Cardiac fibroblast (primary cell): ENCODE results near the gene TRAPPC2L.

Source experiments
- DNase-seq, 2 donors: peaks; one replicate each; pipeline versions ENCODE4 v3.0.0 to v3.0.0-alpha.2; 2010; ENCODE audit warnings: low read depth in 2 of 2
- H3K4me3 ChIP-seq, 2 donors: replicated peaks in 1 of 2; 1 replicate in 1 of 2; 2 replicates in 1 of 2; pipeline ENCODE4 v1.5.1; 2011; ENCODE audit warnings: low read depth in 2 of 2, low read length in 2 of 2, mild to moderate bottlenecking in 2 of 2, moderate library complexity in 1 of 2
- CTCF ChIP-seq: IDR thresholded peaks from one replicate; pipeline ENCODE4 v1.5.1; 2011; ENCODE audit warnings: low read depth, mild to moderate bottlenecking, low read length, inconsistent platforms

TRAPPC2L gene

GRCh38 chr16:88838566-88838965 lies 18.4 kb upstream of the TRAPPC2L start:
- TF ChIP-seq CTCF, result no peak
- H3K4me3 ChIP-seq, result no peak overlapping the region
- DNase-seq, result no peak

- H3K4me3 ChIP-seq, result no peak overlapping the region
- no peak for TF ChIP-seq CTCF
- no peak for DNase-seq
Observed at GRCh38 chr16:88839026-88839529, 17.8 kb upstream of the TRAPPC2L start.

- DNase-seq, result no peak
- no peak overlapping the region for H3K4me3 ChIP-seq
Observed at GRCh38 chr16:88839745-88840599, 17.0 kb upstream of the TRAPPC2L start.

GRCh38 chr16:88840600-88841215 lies 16.2 kb upstream of the TRAPPC2L start:
- H3K4me3 ChIP-seq, result no peak overlapping the region
- no peak for DNase-seq
- no peak for TF ChIP-seq CTCF

More at GRCh38 chr16:88839745-88840599, 17.0 kb upstream of the TRAPPC2L start:
- TF ChIP-seq CTCF, result no peak

- no peak for TF ChIP-seq CTCF
- no peak overlapping the region for H3K4me3 ChIP-seq
- DNase-seq, result no peak
Observed at GRCh38 chr16:88841521-88842307, 15.2 kb upstream of the TRAPPC2L start.

- DNase-seq, result no peak
- no peak for TF ChIP-seq CTCF
Observed at GRCh38 chr16:88842308-88842756, 14.6 kb upstream of the TRAPPC2L start.

More at GRCh38 chr16:88842308-88842756, 14.6 kb upstream of the TRAPPC2L start:
- no peak overlapping the region for H3K4me3 ChIP-seq
